ENCODE measurements around the gene VTCN1.
"Not testable (repeated sequence)": the region's sequence is repeated elsewhere in the genome, so short reads cannot be mapped to it uniquely, and the experiment has no call there.

Gene VTCN1

GRCh38 chr1:117106478-117106877 lies 104.2 kb downstream of the VTCN1 start:
- DNase-seq (ENCODE audit: extremely low spot score), result no peak
- ChIA-PET CTCF (interaction anchor here (0.9 to 1.2 kb wide), 3 partner anchors 11 to 18 kb away, joined by 3 to 4 read pairs (median 3); no protein-coding TSS in a partner anchor), POLR2A (no interaction called here)
- TF ChIP-seq CTCF (IDR thresholded peaks at IDR 0.05; ENCODE audit: control extremely low read depth, extremely low read depth, low read depth, missing control alignments), result no peak

GRCh38 chr1:117105722-117106121 lies 105.0 kb downstream of the VTCN1 start:
- no peak for DNase-seq (ENCODE audit: extremely low spot score)
- ChIA-PET POLR2A (no interaction called here), CTCF (no interaction called here)
- TF ChIP-seq CTCF (IDR thresholded peaks at IDR 0.05; ENCODE audit: control extremely low read depth, extremely low read depth, low read depth, missing control alignments), result no peak

DNA sequence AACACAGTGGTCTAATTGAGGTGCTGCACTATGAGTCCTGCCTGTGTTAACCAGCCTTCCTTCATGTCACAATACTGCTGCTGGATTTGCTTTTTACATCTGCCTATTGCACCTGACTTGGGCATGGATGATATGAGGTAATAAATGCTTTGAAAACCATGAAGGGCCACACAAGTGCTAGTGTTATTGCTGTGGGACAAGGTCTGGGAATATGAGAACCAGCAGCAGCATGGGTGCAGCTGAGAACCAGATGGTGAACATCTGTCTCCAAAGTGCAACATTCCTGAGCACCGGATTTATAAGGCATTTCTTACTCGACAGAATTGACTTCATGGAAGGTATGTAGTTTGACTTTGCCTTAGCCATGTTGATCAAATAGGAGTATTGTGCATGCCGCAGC lies 105.7 kb downstream of the VTCN1 start:
- DNase-seq (ENCODE audit: extremely low spot score), result no peak
- no peak for TF ChIP-seq CTCF (IDR thresholded peaks at IDR 0.05; ENCODE audit: control extremely low read depth, extremely low read depth, low read depth, missing control alignments)
- ChIA-PET POLR2A (no interaction called here), CTCF (no interaction called here)

GRCh38 chr1:117101858-117102257 lies 108.9 kb downstream of the VTCN1 start:
- POLR2A ChIA-PET; DNase-seq (ENCODE audit: extremely low spot score): not testable (repeated sequence)
- CTCF ChIA-PET, result interaction anchor here (1.2 to 2.7 kb wide), 4 partner anchors 9 to 27 kb away, joined by 3 to 9 read pairs (median 8); no protein-coding TSS in a partner anchor

- CTCF ChIA-PET, result interaction anchor here (1.0 to 2.7 kb wide), 6 partner anchors 9 to 33 kb away, joined by 3 to 9 read pairs (median 6); no protein-coding TSS in a partner anchor
- DNase-seq (ENCODE audit: extremely low spot score), result no peak
- POLR2A ChIA-PET, result no interaction called here
- TF ChIP-seq CTCF (IDR thresholded peaks at IDR 0.05; ENCODE audit: control extremely low read depth, extremely low read depth, low read depth, missing control alignments), result no peak
These were observed 109.4 kb downstream of the VTCN1 start for GRCh38 chr1:117101334-117101733.

GRCh38 chr1:117098287-117098890 lies 112.3 kb downstream of the VTCN1 start:
- ChIA-PET POLR2A (no interaction called here), CTCF (interaction anchor here (0.6 to 1.4 kb wide), 8 partner anchors 9 to 426 kb away, joined by 3 to 5 read pairs (median 4); no protein-coding TSS in a partner anchor)
- DNase-seq (ENCODE audit: extremely low spot score), result no peak
- TF ChIP-seq CTCF (IDR thresholded peaks at IDR 0.05; ENCODE audit: control extremely low read depth, extremely low read depth, low read depth, missing control alignments), result no peak

GRCh38 chr1:117097443-117097842 lies 113.3 kb downstream of the VTCN1 start:
- TF ChIP-seq CTCF (IDR thresholded peaks at IDR 0.05; ENCODE audit: control extremely low read depth, extremely low read depth, low read depth, missing control alignments), result no peak
- no peak for DNase-seq (ENCODE audit: extremely low spot score)
- POLR2A ChIA-PET, result no interaction called here
- CTCF ChIA-PET, result no interaction called here
